ENCODE data around the gene TOM1.

The TOM1 gene

GRCh38 chr22:35348026-35348590, 48.4 kb downstream of the TOM1 start:
- DNase-seq: no peak

- DNase-seq: no peak
Measured at GRCh38 chr22:35348703-35349102, 49.0 kb downstream of the TOM1 start.

GRCh38 chr22:35349368-35349703, 49.6 kb downstream of the TOM1 start:
- peak; percentile 99 for DNase-seq

- peak; percentile 99 for DNase-seq
Measured at GRCh38 chr22:35349704-35350538, 50.2 kb downstream of the TOM1 start.

GRCh38 chr22:35350539-35351503, 51.1 kb downstream of the TOM1 start:
- DNase-seq: peak; percentile 96

- peak; percentile 28 for DNase-seq
Measured at GRCh38 chr22:35352214-35353111, 52.8 kb downstream of the TOM1 start.

GRCh38 chr22:35353318-35353717, 53.6 kb downstream of the TOM1 start:
- no peak for DNase-seq

- DNase-seq: no peak
Measured at GRCh38 chr22:35354068-35354467, 54.4 kb downstream of the TOM1 start.

GRCh38 chr22:35357883-35358621, 58.4 kb downstream of the TOM1 start:
- DNase-seq: no peak

GRCh38 chr22:35359380-35360065, 59.8 kb downstream of the TOM1 start:
- no peak for DNase-seq

- no peak for DNase-seq
Measured at GRCh38 chr22:35361001-35361558, 61.4 kb downstream of the TOM1 start.

GRCh38 chr22:35363566-35364086, 63.9 kb downstream of the TOM1 start:
- DNase-seq: no peak

- peak; percentile 86 for DNase-seq
Measured at GRCh38 chr22:35364230-35364629, 64.5 kb downstream of the TOM1 start.

GRCh38 chr22:35367331-35367886, 67.7 kb downstream of the TOM1 start:
- peak; percentile 40 for DNase-seq

GRCh38 chr22:35368386-35368785, 68.7 kb downstream of the TOM1 start:
- DNase-seq: no peak

- DNase-seq: peak; percentile 35
Measured at GRCh38 chr22:35369996-35370395, 70.3 kb downstream of the TOM1 start.

- no peak for DNase-seq
Measured at GRCh38 chr22:35373781-35374180, 74.1 kb downstream of the TOM1 start.

- no peak for DNase-seq
Measured at GRCh38 chr22:35375031-35375430, 75.3 kb downstream of the TOM1 start.

GRCh38 chr22:35375526-35375925, 75.8 kb downstream of the TOM1 start:
- no peak for DNase-seq
